ENCODE data around the gene SPECC1. TPM values are rescaled to one million over a fixed set of nuclear protein-coding genes. Genes with fewer than 3 reads are reported as not detected.
"Not testable (repeated sequence)": the region's sequence is repeated elsewhere in the genome, so short reads cannot be mapped to it uniquely, and the experiment has no call there.

The SPECC1 gene, protein sequence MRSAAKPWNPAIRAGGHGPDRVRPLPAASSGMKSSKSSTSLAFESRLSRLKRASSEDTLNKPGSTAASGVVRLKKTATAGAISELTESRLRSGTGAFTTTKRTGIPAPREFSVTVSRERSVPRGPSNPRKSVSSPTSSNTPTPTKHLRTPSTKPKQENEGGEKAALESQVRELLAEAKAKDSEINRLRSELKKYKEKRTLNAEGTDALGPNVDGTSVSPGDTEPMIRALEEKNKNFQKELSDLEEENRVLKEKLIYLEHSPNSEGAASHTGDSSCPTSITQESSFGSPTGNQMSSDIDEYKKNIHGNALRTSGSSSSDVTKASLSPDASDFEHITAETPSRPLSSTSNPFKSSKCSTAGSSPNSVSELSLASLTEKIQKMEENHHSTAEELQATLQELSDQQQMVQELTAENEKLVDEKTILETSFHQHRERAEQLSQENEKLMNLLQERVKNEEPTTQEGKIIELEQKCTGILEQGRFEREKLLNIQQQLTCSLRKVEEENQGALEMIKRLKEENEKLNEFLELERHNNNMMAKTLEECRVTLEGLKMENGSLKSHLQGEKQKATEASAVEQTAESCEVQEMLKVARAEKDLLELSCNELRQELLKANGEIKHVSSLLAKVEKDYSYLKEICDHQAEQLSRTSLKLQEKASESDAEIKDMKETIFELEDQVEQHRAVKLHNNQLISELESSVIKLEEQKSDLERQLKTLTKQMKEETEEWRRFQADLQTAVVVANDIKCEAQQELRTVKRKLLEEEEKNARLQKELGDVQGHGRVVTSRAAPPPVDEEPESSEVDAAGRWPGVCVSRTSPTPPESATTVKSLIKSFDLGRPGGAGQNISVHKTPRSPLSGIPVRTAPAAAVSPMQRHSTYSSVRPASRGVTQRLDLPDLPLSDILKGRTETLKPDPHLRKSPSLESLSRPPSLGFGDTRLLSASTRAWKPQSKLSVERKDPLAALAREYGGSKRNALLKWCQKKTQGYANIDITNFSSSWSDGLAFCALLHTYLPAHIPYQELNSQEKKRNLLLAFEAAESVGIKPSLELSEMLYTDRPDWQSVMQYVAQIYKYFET
- polyA plus RNA-seq (2013, experiment 1 of 2; ENCODE audit: insufficient read length) = 4.3 TPM
- 4.5 TPM for polyA plus RNA-seq (2013, experiment 2 of 2; ENCODE audit: insufficient read length)

DNA sequence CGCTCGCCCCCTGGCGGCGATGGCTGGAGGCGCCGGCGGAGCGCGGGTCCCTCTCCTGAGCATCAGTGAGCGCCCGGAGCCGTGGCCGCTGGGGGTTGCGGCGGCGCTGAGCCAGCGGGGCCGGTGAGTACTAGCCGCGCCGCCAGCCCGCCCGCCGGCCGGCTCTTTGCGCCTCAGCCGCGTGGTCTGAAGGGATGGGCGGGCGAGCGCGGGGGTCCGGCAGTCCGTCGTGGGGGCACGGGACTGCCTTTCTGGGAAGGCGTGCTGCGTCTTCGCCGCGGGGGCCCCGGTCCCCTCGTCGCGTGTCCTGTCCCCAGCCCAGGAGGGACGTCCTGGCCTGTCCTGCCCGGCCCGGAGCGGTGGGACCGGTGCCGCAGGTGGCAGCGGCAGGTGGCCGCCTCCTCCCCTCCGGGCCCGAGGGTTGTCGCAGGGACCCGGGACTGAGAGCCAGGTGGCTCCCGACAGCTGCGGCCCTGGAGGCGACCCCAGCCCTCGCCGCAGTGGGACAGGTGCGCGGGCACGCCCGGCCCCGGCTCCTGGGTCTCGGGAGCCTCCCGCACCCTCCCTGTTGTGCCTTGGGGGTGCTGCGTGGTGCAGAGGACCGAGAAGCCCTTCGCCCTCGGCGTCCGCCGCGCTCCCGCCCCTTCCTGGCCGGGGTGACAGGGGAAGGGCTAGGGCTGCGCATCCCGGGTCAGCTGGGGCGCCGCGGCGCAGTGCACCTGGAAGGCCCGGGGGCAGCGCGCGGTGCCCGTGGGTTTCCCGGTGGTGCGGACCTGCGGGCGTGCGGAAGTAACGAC lies at the start of gene SPECC1:
Gene SPECC1, plus strand, starts transcription at position 58 of the 797 bp plus-strand sequence. CDS start 87,293 bp downstream, outside the sequence.
- peak; percentile 60 for DNase-seq

DNA sequence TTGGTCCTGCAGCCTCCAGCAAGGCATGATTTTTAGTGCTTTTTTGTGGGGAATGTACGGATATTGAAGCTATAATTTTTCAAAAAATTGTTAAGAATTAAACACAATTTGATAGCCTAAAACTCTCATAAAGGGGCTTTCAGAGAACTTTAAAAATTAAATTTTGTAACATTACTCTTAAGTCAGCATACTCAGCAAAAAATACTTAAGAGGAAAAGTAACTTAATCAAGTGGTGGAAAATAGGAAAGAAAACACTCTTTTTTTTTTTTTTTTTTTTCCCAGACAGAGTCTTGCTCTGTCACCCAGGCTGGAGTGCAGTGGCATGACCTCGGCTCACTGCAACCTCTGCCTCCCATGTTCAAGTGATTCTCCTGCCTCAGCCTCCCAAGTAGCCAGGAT lies 46.2 kb upstream of the SPECC1 start:
- DNase-seq = not testable (repeated sequence)

DNA sequence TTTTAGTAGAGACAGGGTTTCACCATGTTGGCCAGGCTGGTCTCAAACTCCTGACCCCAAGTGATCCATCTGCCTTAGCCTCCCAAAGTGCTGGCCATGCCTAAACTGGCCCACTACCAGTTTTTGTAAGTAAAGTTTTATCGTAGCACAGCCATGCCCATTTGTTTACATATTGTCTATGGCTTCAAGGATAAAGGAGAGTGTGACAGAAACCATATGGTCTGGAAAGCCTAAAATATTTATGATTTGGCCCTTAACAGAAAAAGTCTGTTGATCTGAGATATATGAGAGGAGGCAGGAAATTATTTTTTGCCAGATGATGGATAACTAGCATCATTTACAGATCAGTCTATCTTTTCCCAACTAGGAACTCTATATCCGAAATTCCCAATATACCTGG lies 36.0 kb upstream of the SPECC1 start:
- DNase-seq = no peak

DNA sequence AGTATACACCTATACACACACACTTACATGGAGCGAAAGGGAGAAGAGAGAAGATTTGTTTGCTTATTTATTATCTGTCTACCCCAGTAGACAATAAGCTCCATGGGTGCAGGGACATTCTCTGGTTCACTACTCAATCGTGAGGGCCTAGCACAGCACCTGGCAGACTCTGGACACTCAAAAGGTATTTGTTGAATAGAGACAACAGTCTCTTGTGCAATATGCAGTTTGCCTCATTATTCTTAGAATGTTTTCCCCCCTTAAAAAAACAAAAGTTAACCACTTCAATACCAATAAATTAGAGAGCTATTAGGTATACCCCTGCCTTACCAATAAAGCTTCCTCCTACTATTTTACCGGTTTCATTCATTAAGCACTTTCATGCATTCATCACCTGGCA lies 33.6 kb upstream of the SPECC1 start:
- DNase-seq = no peak

DNA sequence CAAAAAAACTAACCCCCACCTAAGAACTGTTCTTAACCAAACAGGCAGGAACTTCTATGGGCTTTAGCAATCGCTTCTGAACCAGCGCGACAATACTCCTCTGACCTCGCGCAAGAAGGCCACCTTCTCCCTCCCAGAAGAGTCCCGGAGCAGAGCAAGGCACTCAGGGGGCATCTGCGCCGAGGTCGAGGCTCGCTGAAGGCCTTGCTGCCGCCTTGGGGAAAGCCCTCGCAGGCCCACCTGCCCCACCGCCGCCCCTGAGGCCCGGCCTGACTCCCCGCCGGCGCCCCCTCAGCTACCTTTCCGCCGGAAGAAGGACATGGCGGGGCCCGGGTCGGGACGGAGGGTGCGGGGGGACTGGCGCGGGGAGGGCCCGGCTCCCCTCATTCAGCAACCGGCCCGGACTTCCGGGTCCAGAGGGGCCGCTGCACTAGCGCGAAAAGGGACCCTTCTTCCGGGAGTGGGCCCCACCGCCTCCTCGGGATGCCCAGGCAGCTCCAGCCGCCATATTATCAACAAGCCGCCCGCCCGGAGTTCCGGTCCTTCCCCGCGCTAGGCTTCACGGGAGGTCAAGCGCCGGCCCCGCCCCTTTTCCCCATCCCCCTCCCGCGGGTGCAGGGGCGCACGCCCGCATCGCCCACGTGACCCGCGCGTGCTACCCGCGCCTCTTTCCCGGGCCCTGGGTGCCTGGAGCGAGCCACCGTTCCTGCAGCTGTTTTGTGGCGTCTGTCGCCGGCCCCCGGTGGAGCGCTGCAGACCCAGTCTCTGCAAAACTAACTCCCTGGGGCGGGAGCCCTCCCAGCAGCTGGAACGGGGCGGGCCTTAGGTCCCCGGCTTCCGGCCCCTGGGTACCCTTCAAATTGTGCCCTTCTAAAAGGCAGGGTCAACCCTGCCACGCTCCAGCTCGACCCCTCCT lies 31.6 kb upstream of the SPECC1 start, which contains the start of gene AKAP10:
Gene AKAP10, minus strand, starts transcription at position 536 of the 916 bp plus-strand sequence. Its CDS starts 149 bp downstream, at position 387.
- peak; percentile 88 for DNase-seq

DNA sequence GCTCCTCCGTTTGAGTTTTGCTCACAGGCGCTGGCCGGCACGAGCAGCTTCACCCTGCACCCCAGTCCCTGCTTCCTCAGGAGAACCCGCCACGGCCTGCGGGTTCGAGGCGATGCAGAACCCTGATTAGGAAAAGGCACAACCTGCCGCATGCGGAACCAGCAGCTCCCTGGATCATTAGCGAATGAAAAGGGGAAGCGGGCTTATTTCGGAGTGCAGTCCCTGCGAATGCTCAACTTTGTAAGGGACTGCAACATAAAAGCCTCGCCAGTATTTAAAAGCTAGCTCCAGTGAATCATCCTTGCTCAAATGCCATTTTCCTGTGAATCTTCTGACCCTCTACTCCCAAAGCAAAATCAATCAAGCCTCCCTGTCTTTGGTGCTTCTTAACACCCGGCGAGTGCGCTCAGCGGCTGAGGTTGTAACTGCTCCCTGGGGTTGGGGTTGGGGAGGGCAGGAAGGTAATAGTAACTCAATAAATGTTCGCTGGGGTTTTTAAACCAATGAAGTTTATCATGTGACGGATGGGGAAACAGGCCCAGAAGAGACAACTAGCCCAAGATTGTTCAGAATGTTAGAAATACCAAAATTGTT lies 30.9 kb upstream of the SPECC1 start:
- DNase-seq = no peak

DNA sequence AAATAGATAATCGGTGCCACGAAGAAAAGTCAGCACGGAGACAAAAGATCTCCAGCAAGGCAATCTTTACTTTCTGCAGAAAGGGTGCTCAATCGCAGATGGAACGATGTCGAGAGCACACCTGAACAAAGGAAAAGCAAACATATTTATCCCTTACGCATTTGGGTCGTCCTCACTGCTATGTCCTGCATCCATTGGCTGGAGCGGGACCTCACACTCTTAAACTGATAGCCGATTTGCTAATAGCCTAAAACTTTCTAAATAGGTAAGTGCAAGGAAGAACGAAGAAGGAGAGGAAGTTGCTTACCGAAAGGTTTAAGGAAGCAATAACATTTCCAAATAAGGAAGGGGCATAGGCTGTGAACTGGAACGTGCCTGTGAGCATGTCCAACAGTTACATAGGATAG lies 30.4 kb upstream of the SPECC1 start:
- no peak for DNase-seq

DNA sequence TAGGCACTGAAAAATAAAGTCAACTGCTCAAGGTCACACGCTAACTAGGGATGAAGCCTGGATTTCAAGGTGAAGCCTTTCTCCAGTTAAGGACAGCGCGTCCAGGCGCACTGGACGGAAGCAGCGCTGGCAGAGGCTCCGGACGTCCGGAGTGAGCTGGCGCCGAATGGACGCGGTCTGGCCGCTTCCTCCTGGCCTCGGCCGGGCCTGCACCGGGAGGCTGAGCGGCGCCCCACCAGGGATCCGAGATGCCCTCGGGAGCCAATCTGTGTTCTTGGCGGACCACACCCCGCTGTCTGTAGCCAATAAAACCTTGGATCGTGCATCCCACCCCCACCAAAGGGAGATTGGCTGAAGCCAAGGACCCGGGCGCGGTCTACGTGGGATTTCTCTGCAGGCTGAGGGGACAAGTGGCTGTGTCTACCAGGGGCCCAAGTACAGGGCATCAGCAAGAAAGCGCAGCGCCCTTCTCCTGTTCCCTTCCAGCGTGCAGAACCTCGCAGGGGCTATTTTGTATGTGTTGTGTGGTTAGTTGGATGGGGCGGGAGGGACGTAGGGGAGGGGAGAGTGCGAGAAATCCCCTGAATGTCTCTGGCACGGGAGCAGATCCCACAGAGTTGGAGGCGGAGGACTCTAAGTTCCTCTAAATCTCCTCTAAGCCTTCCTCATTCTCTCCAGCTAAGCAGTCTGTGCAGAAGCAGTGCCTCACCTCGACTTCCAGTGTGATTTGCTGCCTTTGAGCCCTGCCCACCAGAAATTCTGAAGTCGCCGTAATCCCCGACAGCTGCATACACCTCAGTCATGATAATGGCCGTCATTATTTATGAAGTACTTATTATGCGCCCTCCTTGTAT lies 29.0 kb upstream of the SPECC1 start:
- DNase-seq = no peak

DNA sequence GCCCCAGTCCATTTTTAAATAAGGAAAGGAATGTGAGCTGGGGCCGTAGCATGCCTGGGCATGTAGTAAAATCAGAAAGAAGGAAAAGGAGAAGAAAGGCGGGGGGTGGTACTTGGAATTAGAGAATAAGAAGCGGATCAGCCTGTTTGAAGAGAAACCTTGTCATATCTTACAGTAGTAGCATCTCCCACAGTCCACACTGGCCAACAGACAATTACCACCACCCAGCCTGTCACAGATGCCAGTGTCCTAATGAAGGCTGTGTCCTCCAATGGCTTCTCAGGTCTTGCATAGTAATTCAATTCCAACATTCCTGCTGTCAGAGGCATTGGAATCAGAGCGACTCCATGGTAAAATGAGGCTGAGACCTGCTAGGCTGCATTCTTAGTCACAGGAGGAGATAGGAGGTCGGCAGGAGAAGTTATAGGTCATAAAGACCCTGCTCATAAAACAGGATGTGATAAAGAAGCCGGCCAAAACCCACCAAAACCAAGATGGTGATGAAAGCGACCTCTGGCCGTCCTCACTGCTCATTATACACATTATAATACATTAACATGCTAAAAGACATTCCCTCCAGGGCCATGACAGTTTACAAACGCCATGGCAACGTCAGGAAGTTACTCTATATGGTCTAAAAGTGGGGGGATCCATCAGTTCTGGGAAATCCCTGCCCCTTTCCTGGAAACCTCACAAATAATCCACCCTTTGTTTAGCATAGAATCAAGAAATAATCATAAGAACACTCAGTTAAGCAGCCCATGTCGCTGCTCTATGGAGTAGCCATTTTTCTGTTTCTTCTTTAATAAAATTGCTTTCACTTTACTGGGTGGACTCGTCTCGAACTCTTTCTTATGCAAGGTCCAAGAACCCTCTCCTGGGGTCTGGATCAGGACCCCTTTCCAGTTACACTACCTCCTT lies 22.0 kb upstream of the SPECC1 start:
- peak; percentile 4 for DNase-seq

DNA sequence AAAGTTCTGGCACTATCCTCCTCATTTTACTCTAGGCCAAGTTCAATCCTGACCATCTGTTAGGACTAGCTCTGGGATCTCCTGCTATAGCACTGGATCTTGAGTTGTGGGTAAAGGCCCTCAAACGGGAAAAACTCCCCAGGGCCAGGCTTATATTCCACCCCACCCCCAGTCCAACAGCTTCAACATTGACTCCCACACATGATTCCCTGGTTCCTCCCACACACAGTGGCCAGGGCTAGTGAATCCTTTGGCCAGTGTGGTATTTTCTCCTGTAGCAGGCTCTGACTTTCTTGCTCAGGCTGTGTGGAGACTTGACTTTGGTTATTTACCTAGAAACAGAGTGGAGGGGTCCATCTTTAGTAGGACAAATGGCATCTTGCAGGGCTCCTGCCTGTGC lies 21.3 kb upstream of the SPECC1 start:
- DNase-seq = no peak

DNA sequence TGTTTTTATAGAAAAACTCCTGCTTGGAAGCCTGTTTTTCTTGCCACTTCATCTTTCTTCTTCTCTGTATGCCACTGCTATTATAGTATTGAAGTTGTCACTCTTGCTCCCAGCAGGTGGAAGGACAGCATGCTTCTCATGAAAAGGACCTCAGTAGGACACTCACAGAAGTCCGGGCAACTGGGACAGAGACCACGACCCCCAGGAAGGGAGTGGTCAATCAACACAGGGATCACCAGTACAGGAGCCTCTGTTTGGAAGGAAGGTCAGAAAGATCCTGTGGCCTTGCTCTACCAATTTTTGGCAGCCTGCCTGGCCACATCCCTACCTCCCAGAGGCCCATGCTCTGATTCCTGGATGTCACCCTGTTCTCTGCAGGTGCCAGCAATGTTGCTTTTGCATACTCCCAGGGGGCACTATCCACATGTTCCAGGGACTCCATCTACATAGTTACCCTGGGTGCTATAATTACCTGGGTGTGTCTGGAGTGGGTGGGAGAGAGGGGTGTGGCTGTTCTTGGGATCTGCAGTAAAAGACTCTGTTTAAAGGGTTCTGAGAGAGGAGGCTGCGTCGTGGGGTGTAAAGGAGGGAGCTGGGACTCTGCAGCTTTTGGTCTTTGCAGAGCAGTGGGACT lies 17.8 kb upstream of the SPECC1 start:
- DNase-seq = no peak

DNA sequence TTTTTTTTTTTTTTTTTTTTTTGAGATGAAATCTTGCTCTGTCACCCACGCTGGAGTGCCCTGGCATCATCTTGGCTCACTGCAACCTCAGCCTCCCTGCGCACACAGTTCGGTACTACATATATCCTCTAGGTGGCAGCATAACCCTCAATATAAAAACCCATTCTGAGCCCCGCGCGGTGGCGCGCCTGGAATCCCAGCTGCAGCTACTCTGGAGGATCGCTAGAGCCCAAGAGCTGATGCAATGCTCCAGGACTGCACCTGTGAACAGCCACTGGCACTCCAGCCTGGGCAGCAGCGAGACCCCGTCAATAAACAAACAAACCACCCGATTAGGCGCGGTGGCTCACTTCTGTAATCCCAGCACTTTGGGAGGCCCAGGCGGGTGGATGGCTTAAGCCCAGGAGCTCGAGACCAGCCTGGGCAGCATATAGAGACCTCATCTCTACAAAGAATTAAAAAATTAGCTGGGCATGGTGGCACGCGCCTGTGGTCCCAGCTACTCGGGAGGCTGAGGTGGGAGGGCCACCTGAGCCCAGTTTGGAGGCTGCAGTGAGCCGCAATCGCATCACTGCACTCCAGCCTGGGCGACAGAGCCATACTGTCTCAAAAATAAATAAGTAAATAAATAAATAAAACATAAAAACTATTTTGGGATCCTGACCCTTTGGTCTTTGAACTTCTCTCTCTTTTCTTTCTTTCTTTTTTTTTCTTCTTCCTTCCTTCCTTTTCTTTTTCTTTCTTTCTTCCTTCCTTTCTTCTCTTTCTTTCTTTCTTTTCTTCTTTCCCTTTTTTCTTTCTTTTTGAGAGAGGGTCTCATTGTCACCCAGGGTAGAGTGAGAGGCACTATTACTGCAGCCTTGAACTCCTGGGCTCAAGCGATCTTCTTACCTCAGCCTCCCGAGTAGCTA lies 16.1 kb upstream of the SPECC1 start:
- DNase-seq = peak; percentile 82

DNA sequence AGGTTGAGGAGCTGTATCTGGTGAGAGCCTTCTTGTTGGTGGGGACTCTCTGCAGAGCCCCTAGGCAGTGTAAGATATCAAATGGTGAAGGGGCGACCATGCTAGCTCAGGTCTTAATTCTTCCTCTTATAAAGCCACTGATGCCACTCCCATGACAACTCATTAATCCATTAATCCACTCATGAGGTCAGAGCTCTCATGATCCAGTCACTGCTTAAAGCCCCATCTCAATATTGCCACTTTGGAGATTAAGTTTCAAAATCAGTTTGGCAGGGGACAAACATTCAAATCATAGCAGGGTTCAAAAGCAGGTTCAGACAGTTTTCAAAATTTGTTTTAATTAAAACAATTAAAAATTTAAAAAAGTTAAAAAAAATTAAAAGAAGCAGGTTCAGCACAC lies 13.1 kb upstream of the SPECC1 start:
- DNase-seq = no peak

DNA sequence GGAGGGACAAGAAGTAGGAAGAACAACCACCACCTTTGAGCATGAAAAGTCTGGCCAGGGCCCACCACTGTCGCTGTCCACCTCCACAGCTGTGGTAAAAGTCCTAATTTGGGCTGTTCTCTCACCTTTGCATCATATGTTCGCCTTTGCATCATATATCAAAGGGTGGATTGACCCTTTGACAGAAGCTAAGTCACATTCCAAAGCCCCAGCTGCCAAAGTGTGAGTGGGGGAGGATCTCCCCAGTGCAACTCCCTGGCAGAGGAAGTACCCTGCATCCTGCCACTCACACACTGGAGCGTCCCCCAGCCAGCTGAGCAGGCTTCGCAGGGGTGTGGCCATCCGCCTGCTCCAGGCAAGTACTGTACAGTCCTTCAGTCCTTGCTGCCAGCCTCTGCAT lies 12.7 kb upstream of the SPECC1 start:
- no peak for DNase-seq

DNA sequence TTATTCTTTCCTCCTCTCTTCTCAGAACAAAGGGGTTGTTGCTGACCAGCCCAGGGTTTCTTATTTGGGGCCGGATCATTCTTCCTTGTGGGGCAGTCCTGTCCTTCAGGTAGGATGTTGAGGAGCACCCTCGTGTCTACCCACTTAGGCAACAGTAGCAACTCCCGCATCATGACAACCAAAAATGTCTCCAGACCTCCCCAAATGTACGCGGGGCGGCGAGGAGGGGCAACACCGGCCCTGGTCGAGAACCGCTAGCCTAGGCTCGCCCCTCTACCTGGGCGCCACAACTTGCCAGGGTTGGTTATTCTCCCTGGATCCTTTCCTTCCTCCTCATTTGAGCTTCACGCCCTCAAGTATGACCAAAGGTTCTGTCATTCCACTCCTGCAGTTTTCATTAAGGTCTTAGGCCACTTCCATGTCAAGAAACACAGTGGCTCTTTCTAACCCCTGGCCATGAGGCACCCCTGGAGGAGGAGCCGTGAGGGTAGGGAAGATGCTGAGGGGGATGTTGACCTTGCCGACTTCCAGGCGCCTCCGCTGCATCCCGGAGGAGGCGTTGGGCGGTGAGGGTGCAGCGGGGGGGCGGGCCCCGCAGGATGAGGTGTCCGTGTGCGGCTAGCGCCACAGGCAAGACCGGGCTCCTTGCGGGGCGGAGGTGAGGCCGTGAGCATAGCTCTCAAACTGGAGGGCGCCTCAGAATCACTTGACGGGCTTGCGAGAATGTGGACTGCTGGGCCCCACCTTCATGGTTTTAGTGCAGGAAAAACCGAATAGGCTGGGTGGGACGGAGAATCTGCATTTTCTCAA lies 712 bp upstream of the SPECC1 start:
- DNase-seq = no peak

DNA sequence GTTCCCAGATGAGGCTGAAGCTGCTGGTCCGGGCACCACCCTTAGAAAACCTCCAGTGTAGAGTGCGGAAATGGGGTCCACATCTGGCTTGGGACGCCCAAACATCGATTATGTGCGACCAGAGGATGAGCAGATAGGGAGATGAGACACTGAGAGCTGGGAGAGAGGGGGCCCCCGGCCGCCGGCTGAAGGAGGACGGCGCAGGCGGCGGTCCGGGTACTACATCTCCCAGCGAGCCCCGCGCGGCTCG lies 182 bp upstream of the SPECC1 start:
- DNase-seq = no peak

All from fibroblast of skin of scalp (primary cell).